MCF 10A (cell line): Measurements from ENCODE around the gene PPM1L. TPM values are rescaled to one million over a fixed set of nuclear protein-coding genes. Genes with fewer than 3 reads are reported as not detected.

Experiments
- BruUV-seq: library from RNA; stranded (reverse); fragments of 400-500 nt; replicated peaks from 2 replicates; lab custom pipeline; 2021; lab: Mats Ljungman, UMichigan
- CTCF ChIA-PET: fragments of 300-600 bp; sonication (Branson Sonifier 250); formaldehyde crosslinking; extraction: SDS; loops from one replicate; lab custom pipeline; 2021; ENCODE audit warnings: antibody characterized with exemption, inconsistent platforms; lab: Yijun Ruan, JAX
- POLR2A ChIA-PET: fragments of 300-600, 350-650 bp; sonication (Branson Sonifier 250); formaldehyde crosslinking; extraction: SDS; loops from one replicate; lab custom pipeline; 2020; ENCODE audit warnings: antibody characterized with exemption, inconsistent platforms; lab: Yijun Ruan, JAX
- DNase-seq: peaks from one replicate; pipeline ENCODE4 v3.0.0-alpha.2; 2018; ENCODE audit not compliant: unreplicated experiment
- H3K27ac Mint-ChIP-seq: one replicate; pipeline ENCODE4 v1.8.0; 2022; ENCODE audit warnings: mild to moderate bottlenecking, low read depth, mixed read lengths; ENCODE audit not compliant: unreplicated experiment
- H3K27me3 Mint-ChIP-seq: one replicate; pipeline ENCODE4 v1.8.0; 2022; ENCODE audit warnings: mixed read lengths; ENCODE audit not compliant: insufficient read depth, unreplicated experiment
- H3K36me3 Mint-ChIP-seq: one replicate; pipeline ENCODE4 v1.8.0; 2022; ENCODE audit warnings: mild to moderate bottlenecking, moderate library complexity, mixed read lengths; ENCODE audit not compliant: insufficient read depth, unreplicated experiment
- H3K4me1 Mint-ChIP-seq: one replicate; pipeline ENCODE4 v1.8.0; 2022; ENCODE audit warnings: mixed read lengths; ENCODE audit not compliant: insufficient read depth, unreplicated experiment
- H3K4me3 Mint-ChIP-seq: one replicate; pipeline ENCODE4 v1.8.0; 2022; ENCODE audit warnings: mild to moderate bottlenecking, moderate library complexity, mixed read lengths; ENCODE audit not compliant: unreplicated experiment
- H3K9me3 Mint-ChIP-seq: one replicate; pipeline ENCODE4 v1.8.0; 2022; ENCODE audit warnings: mixed read lengths; ENCODE audit not compliant: unreplicated experiment
- CTCF ChIP-seq: fragments of 200-600 bp; IDR thresholded peaks from one replicate; pipeline ENCODE4 v1.8.0; 2022; ENCODE audit warnings: antibody characterized with exemption, mild to moderate bottlenecking; ENCODE audit not compliant: unreplicated experiment
- intact Hi-C: fragments of 100-400 bp; cut with micrococcal nuclease; formaldehyde crosslinking; loops from 2 replicates; pipeline ENCODE4 v1.14.1; 2022
- total RNA-seq: library from RNA; stranded (reverse); gene quantifications from 2 replicates; pipeline ENCODE4 v1.2.3, GENCODE V29; 2022

The PPM1L gene
- total RNA-seq, 1 experiment from 2014 or later = 2.1 TPM

DNA sequence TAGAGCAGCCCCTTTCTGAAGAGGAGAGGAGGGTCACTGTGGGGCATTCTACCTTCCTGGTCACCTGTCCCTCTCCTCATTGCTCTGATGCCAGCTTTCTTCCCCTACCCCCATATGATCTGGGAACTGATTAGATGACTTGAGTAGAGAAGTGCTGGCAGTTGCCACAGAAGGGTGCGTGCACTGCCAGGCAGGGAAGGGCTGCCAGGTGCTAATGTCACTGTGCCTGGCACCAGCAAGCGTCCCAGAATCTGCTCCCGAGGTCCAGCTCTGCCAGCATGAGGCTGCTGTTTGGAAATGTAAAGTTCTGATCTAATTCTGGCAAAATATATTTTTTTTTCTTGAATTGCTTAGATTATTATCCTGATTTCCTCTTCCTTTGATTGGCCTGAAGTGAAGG is 52.8 kb downstream of the PPM1L start:
- Mint-ChIP-seq H3K4me3 (no peak overlapping the region), H3K9me3 (no peaks in the 10 kb centered on the region), H3K27ac (no peak overlapping the region), H3K27me3 (no peaks in the 10 kb centered on the region), H3K4me1 (peaks cover 4% of the 10 kb centered on the region), H3K36me3 (no peaks in the 10 kb centered on the region)
- BruUV-seq = no TSS peak
- no peak for DNase-seq
- POLR2A ChIA-PET = interaction anchor here (0.6 kb wide), 1 partner anchor 263 kb away, joined by 4 read pairs; no protein-coding TSS in a partner anchor
- CTCF ChIA-PET = interaction anchor here (0.6 to 1.5 kb wide), 4 partner anchors 14 to 881 kb away, joined by 3 to 4 read pairs (median 3); no protein-coding TSS in a partner anchor
- intact Hi-C loops = no loop called here
- TF ChIP-seq CTCF = no peak

DNA sequence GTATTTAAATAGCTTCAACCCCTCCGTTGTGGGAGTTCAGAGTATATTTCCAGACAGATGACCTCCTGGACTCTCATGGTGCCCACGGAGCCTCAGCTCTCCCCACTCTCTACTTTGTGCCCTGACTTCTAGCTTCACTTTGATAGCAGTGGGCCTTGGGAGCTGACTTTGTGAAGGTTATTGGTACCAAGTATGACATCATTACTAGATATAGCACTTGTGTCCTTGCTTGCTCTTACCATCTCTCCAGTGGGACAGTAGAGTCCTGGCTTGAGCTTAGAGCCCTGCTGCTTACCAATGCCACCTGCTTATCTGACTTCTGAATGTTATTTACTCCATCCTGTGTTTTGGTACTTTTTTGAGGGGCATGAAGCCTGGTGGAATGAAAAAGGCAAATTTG is 53.4 kb downstream of the PPM1L start:
- POLR2A ChIA-PET = interaction anchor here (0.6 to 1.0 kb wide), 3 partner anchors 12 to 42 kb away, joined by 3 to 4 read pairs (median 4); no protein-coding TSS in a partner anchor

GRCh38 chr3:160810362-160811236 is 54.6 kb downstream of the PPM1L start:
- H3K36me3 Mint-ChIP-seq = no peaks in the 10 kb centered on the region
- H3K4me1 Mint-ChIP-seq = peaks cover 4% of the 10 kb centered on the region
- POLR2A ChIA-PET = interaction anchor here (0.6 to 2.0 kb wide), 7 partner anchors 8 to 168 kb away, joined by 3 to 9 read pairs (median 4); no protein-coding TSS in a partner anchor
- no TSS peak for BruUV-seq
- no peaks in the 10 kb centered on the region for H3K27me3 Mint-ChIP-seq
- intact Hi-C loops = no loop called here
- no peak for TF ChIP-seq CTCF
- CTCF ChIA-PET = interaction anchor here (0.6 to 1.4 kb wide), 3 partner anchors 10 to 68 kb away, joined by 3 read pairs; no protein-coding TSS in a partner anchor
- no peak for DNase-seq
- H3K27ac Mint-ChIP-seq = no peak overlapping the region
- no peaks in the 10 kb centered on the region for H3K9me3 Mint-ChIP-seq
- H3K4me3 Mint-ChIP-seq = no peak overlapping the region

More for the DNA sequence above, 53.4 kb downstream of the PPM1L start:
- Mint-ChIP-seq H3K4me3 (no peak overlapping the region), H3K27me3 (no peaks in the 10 kb centered on the region), H3K27ac (no peak overlapping the region), H3K9me3 (no peaks in the 10 kb centered on the region), H3K36me3 (no peaks in the 10 kb centered on the region), H3K4me1 (peaks cover 4% of the 10 kb centered on the region)
- TF ChIP-seq CTCF = no peak
- BruUV-seq = no TSS peak
- intact Hi-C loops = no loop called here
- DNase-seq = no peak
- CTCF ChIA-PET = interaction anchor here (0.6 to 1.5 kb wide), 3 partner anchors 13 to 882 kb away, joined by 3 to 4 read pairs (median 3); no protein-coding TSS in a partner anchor

GRCh38 chr3:160811237-160811548 is 55.2 kb downstream of the PPM1L start:
- intact Hi-C loops = no loop called here
- CTCF ChIA-PET = interaction anchor here (1.4 kb wide), 1 partner anchor 10 kb away, joined by 3 read pairs; no protein-coding TSS in a partner anchor
- no peak overlapping the region for H3K27ac Mint-ChIP-seq
- no TSS peak for BruUV-seq
- no peaks in the 10 kb centered on the region for H3K9me3 Mint-ChIP-seq
- H3K4me1 Mint-ChIP-seq = peaks cover under 1% of the 10 kb centered on the region
- TF ChIP-seq CTCF = no peak
- no peaks in the 10 kb centered on the region for H3K36me3 Mint-ChIP-seq
- DNase-seq = no peak
- POLR2A ChIA-PET = interaction anchor here (0.8 to 2.0 kb wide), 3 partner anchors 9 to 20 kb away, joined by 3 to 9 read pairs (median 3); no protein-coding TSS in a partner anchor
- H3K27me3 Mint-ChIP-seq = no peaks in the 10 kb centered on the region
- H3K4me3 Mint-ChIP-seq = no peak overlapping the region
